GM18498 (cell line): ENCODE results near the gene ABHD5.
"Not testable (repeated sequence)": the region's sequence is repeated elsewhere in the genome, so short reads cannot be mapped to it uniquely, and the experiment has no call there.

Source experiments
- ATAC-seq: cut with Tn5 transposase; IDR thresholded peaks from one replicate; pipeline ENCODE4 v1.9.1; 2021; ENCODE audit warnings: mild to moderate bottlenecking, moderate library complexity; ENCODE audit not compliant: unreplicated experiment

ABHD5 gene

DNA sequence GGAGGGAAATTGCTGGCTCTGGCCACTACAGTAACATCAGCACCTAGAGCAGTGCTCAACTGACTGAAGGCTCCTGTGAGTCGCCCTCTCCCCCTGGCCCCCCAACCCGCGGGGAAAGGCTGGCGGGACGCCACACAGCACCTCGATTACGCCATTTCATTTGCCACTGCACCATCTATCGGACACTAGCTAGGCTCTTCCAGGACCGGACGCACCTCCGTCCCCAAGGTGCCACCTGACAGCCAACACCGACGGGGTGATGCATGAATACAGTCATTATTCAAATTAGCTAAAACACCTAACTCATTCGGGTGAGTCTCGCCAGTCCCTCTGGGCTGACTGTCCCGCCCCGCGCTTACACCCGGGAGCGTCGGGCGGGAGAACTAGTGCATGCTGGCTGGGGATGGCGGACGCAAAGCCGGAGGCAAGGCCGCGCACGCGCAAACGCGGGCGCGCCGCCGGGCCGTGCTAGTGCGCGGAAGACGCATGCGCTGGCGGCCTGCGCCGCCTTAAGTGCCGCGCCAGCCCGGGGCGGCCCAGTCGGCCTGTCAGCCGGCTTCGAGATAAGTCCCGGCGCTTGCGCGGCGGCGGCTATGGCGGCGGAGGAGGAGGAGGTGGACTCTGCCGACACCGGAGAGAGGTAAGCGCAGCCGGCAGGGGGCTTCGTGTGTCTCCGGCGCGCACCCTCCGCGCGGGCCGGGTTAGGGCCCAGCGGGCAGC is at the start of gene ABHD5:
ABHD5 (plus strand) TSS at position 539 of the 720 bp plus-strand sequence; CDS start at position 594, 55 bp downstream.
- peak; percentile 89 for ATAC-seq

DNA sequence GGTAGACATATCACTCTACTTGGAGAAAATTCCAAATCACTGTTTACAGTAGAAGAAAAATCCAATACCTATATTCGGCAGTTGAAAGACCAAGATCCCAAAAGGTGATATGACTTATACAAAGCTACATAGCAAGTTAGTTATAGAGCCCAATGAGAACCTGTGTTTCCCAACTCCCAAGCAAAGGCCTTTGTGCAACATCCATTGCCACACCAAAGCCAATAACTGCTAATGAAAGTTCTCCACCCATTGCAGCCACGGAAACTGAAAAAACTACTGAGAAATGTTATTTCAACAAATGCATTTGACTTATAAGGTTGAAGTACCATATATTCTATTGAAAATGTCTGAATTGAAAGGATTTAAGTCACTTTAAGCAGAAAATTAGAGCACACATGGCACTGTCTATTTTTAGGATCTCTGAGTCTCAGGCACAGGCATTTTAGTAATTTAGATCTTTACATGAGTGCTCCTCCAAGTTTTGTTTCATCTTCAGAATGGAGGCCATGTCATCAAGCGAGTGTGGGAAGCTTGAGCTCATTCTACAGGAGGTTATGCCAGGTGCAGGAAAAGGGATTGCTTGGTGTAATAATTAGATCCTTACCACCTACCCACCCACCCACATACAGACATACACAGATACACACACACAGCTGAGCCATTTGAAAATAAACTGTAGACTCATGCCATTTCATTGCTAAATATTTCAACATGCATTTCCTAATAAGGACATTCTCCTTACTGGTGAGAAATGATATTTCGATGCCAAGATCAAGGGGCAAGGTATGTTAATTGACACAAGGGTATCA is 49.2 kb upstream of the ABHD5 start:
- ATAC-seq: no peak

DNA sequence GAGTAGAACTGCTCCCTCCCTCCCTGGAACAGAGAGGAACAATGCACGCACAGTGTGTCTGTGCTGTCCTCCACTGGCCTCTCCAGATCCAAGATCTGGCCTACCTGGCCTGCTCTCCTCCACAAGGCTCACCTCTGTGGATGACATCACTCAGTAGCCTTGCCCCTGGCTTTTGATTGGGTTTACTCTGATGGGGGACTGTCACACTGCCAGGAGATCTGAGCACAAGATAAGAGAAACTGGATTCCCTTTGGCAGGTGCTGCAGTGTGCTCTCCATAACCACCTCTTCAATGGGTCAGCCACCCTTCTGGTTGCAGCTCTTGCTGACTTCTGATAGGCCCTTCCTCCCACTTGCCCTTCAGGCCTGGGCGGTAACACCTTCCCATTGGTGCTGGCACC is 46.3 kb upstream of the ABHD5 start:
- ATAC-seq: no peak

DNA sequence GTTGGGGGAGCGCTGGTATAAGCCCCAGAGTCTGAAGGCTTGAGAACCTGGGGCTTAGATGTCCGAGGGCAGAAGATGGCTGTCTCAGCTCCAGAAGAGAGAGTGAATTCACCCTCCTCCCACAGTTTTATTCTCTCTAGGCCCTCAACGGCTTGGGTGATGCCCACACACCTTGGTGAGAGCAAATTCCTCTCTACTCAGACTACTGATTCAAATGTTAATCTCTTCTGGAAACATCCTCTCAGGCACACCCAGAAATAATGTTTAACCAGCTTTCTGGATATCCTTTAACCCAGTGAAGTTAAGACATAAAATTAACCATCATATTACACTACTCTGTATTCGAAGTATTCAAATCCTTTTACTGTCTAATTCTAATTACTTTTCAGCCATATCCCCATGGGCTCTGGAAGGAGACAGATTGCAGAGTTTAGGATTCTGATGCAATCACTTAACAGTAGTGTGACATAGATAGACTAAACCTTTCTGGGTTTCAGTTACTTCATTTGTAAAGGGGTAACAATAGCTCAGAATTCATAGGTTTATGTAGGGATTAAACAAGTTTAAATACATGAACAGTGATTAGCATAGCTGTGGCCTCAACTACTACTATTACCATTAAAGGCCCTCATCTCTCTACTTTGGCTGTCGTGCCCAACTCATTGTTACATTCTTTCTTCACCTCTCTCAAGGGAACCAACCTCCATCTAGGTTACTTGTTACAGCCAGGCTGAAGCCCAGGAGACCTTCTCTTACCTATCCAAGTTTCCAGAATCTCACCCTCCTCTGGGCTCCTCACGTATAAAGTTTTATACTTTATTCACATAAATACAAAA is 43.2 kb upstream of the ABHD5 start:
- no peak for ATAC-seq

DNA sequence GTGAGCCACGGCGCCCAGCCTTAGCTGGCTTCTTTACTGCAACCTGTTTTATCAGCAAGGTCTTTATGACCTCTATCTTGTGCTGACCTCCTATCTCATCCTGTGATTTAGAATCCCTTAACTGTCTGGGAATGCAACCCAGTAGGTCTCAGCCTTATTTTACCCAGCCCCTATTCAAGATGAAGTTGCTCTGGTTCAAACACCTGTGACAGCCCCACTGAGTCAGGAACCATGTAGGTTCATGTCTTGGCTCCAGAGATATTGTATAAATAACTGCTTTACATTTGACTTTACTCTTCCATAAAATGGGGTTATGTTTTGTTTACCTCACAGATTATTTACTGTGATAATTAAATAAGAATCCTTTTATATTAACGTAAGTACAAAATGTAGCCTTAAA is 41.8 kb upstream of the ABHD5 start:
- ATAC-seq: no peak

DNA sequence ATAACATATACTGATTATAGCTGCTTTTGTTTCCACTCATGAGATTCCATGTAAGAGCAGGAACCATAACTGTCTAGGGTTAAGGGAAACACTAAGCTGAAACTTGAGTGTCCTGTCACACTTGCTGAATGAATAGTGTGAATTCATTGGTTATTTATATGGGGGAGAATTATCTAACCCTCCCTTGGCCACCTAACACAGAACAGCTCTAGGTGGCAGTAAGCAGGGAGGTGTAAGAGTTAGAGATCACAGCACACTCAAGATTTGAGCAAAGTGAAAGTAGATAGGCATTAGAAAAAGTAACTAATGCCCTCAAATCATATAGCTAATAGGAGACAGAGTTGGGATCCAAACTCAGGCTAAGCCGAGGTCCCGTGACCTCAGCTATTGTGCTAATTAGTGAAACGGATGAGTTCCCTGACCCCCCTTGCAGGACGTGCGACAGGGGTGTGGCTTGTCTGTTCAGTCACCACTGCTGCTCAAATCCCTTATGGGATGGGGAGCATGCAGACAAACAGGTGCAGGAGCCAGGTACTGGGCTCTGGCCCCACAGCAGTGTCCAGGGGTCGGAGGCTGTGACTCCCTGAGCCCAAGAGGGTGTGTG is 41.3 kb upstream of the ABHD5 start:
- no peak for ATAC-seq

DNA sequence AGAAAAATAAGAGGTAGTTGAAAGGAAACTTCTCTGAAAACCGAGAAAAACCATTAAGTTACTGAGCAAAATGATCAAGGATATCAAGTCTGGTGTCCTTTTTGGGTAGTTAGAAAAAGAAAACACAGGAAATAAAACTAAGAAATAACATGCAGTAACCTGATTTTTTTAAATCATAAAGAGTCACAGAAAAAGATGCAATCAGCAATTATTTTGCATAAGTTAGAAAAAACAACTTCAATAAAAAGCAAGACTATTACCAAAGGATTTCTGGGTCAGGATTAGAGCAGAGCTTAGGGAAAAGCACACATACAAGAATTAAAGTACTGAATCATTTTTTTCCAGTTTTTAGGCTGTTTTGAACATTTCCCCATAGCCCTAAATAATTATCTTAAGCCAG is 40.4 kb upstream of the ABHD5 start:
- no peak for ATAC-seq

DNA sequence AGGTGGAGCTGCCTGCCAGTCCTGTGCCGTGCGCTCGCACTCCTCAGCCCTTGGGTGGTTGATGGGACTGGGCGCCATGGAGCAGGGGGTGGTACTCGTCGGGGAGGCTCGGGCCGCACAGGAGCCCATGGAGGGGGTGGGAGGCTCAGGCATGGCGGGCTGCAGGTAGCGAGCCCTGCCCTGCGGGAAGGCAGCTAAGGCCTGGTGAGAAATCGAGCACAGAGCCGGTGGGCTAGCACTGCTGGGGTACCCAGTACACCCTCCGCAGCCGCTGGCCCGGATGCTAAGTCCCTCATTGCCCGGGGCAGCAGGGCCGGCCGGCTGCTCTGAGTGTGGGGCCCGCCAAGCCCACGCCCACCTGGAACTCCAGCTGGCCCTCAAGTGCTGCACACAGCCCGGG is 34.3 kb upstream of the ABHD5 start:
- not testable (repeated sequence) for ATAC-seq

DNA sequence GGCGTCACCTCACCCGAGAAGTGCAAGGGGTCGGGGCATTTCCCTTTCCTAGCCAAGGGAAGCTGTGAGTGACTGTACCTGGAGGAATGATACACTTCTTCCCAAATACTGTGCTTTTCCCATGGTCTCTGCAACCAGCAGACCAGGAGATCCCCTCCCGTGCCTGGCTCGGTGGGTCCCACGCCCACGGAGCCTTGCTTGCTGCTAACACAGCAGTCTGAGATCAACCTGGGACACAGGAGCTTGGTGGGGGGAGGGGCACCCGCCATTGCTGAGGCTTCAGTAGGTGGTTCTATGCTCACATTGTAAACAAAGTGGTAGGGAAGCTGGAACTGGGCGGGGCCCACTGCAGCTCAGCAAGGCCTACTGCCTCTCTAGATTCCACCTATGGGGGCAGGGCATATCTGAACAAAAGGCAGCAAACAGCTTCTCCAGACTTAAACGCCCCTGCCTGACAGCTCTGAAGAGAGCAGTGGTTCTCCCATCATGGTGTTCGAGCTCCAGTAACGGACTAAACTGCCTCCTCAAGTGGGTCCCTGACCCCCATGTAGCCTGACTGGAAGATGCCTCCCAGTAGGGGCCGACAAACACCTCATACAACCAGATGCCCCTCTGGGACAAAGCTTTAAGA is 31.4 kb upstream of the ABHD5 start:
- no peak for ATAC-seq

DNA sequence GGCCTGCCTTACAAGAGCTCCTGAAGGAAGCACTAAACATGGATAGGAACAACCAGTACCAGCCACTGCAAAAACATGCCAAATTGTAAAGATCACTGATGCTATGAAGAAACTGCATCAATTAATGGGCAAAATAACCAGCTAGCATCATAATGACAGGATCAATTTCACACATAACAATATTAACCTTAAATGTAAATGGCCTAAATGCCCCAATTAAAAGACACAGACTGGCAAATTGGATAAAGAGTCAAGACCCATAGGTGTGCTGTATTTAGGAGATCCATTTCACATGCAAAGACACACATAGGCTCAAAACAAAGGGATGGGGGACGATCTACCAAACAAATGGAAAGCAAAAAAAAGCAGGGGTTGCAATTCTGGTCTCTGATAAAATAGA is 29.4 kb upstream of the ABHD5 start:
- not testable (repeated sequence) for ATAC-seq

DNA sequence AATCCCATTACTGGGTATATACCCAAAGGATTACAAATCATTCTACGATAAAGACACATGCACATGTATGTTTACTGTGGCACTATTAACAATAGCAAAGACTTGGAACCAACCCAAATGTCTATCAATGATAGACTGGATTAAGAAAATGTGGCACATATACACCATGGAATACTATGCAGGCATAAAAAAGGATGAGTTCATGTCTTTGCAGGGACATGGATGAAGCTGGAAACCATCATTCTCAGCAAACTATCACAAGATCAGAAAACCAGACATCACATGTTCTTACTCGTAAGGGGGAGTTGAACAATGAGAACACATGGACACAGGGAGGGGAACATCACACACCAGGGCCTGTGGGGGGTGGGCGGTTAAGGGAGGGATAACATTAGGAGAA is 25.7 kb upstream of the ABHD5 start:
- ATAC-seq: not testable (repeated sequence)

DNA sequence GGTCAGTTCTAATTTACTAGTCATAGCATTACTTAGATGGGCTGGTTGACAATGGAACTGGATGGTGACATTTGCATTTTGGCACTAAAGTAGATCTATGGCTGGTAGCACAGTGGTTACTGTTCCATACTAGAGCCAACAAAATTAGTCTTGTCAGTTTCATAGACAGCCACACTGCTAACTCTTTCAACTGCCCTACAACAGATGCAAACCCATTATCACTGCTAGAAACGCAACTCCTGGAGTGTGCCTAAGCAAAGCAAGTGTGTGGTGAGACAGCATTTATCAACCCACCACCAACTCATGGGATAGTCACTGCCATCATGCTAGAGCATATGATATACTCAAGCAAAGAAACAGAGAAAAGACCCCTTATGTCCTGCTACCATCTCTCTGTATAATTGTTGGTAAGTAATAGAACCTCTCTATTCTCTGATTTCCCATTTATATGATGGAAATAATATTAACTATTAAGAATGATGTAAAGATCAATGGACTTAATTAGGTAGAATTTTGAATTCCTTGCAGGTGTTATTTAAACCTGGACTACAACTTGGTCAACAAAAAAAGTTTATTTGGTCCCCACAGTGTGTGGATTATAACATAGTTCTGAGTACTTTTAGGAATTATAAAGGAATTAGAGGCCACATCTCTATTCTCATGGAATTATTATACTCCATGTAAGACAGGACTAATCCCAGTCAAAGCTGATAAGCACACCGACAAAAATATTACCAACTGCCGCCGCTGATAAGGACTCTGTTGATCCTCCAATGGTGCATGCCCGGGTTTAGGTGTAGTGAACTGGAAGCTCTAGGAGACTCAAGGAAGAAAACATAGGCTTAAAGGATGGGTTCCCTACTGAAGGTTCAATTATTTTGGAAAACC is 19.9 kb upstream of the ABHD5 start:
- no peak for ATAC-seq

DNA sequence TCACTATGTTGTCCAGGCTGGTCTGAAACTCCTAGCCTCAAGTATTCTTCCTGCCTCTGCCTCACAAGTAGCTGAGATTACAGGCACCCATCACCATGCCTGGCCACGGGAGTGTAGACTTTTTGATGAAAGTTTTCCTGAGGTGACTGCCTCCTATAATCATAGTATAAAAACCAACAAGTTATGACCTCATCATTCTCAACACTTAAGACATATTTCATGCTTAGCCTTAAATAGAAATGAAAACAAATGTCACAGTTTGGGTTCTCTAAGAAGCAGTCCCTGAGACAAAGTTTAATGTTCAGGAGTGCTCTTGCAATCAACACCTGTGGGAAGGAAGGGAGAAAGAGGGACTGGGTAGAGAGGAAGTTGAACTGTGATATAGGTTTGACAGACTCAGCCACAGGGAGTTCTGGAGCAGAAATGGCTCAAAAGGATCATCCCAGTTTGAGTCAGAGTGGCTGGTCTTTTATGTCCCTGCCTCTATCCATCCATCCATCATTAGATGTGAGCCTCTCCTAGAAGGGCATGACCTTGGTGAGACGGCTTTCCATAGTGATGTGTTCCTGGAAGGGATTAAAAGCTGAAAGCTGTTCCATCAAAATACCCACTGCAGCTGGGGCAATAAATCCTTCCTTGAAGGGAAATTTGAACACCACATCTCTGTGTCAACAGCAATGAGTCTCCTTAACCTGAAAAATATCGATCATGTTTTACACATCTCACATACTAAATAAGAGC is 16.2 kb upstream of the ABHD5 start:
- no peak for ATAC-seq

DNA sequence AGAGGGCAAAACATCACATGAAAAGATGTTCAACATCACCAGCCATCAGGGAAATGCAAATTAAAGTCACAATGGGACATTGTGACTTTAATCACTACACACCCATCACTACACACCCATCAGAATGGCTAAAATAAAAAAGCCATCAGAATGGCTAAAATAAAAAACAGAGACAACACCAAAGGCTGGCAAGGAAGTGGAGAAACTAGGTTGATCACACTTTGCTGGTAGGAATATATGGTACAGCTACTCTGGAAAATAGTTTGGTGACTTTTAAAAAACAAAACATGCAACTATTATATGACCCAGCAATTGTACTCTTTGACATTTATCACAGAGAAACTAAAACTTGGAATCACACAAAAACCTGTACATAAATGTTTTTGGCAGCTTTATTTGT is 15.1 kb upstream of the ABHD5 start:
- no peak for ATAC-seq

DNA sequence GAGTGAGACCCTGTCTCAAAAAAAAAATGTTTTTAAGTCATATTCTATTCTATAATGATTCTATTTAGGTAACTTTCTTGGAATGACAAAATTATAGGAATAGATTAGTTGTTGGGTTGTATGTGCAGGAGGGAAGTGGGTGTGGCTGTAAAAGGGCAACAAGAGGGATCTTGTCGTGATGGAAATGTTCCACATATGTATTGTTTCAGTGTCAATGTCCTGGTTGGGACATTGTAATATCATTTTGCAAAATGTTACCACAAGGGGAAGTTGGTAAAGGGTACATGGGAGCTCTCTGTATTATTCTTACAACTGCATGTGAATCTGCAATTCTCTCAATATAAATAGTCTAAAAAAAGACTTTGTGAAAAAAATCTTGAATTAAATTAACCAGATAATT is 14.3 kb upstream of the ABHD5 start:
- ATAC-seq: no peak

DNA sequence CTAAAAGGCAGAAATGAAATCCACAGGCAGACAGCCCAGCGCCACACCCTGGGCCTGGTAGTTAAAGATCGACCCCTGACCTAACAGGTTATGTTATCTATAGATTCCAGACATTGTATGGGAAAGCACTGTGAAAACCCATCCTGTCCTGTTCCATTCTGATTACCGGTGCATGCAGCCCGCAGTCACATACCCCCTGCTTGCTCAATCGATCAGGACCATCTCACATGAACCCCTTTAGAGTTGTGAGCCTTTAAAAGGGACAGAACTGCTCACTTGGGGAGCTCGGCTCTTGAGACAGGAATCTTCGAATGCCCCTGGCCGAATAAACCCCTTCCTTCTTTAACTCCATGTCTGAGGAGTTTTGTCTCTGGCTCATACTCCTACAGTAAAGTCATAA is 12.4 kb upstream of the ABHD5 start:
- not testable (repeated sequence) for ATAC-seq

DNA sequence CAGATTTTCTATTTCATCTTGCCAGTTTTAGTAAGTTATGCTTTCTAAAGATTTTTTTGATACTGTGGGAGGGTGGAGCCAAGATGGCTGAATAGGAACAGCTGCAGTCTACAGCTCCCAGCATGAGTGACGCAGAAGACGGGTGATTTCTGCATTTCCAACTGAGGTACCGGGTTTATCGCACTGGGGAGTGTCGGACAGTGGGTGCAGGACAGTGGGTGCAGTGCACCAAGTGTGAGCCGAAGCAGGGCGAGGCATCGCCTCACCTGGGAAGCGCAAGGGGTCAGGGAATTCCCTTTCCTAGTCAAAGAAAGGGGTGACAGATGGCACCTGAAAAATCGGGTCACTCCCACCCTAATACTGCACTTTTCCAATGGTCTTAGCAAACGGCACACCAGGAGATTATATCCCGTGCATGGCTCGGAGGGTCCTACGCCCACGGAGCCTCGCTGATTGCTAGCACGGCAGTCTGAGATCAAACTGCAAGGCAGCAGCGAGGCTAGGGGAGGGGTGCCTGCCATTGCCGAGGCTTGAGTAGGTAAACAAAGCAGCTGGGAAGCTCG is 11.8 kb upstream of the ABHD5 start:
- not testable (repeated sequence) for ATAC-seq

DNA sequence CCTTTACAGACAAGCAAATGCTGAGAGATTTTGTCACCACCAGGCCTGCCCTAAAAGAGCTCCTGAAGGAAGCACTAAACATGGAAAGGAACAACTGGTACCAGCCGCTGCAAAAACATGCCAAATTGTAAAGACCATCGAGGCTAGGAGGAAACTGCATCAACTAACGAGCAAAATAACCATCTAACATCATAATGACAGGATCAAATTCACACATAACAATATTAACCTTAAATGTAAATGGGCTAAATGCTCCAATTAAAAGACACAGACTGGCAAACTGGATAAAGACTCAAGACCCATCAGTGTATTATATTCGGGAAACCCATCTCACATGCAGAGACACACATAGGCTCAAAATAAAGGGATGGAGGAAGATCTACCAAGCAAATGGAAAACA is 9.9 kb upstream of the ABHD5 start:
- not testable (repeated sequence) for ATAC-seq

DNA sequence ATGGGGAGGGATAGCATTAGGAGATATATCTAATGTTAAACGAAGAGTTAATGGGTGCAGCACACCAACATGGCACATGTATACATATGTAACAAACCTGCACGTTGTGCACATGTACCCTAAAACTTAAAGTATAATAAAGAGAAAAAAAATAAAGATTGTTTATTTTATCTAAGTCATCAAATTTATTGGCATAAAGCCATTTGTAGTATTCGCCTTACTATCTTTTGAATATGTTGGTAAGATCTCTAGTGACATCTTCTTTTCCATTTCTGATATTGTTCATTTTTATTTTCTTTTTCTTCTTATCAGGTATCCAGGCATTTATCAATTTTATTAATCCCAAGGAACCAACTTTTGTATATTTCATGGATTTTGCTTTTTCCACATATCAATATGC is 5.8 kb upstream of the ABHD5 start:
- ATAC-seq: no peak
